Measurements from ENCODE around the gene UNC93A.

UNC93A gene

DNA sequence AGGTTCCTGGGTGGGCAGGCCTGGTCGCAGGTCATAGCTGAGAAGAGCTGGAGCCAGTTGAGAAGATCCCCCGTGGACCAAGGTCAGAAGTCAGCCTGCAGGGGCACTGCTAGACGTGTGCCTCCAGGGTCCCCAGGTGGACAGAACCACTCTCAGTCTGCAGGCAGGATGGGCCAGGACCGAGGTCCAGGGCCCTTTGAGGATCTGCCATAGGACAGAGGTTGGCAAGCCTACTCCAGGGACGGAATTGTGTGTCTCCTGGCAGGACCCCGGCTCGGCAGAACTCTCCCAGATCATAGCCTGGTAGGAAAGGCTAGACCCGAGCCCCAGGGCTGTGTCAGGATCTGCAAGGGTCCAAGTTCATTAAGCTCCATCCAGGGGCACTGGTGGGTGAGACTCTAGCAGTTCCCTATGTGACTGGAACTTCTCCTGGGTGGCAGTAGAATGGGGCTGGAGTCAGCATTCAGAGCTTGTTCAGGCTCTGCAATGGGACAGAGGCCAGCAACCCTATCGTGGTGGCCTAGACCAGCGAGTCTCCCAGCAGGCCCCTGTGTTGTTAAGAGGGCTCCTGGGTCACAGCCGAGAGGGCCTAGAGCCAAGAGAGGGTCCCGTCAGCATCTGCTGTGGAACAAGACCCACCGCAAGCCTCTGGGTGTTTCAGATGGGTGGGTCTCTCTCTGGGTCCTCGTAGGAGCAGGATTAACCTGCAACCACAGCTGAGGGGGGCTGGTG, 51.9 kb downstream of the UNC93A start:
- ChIA-PET POLR2A (ENCODE audit: low non-redundant PET) (no interaction called here), CTCF (no interaction called here)

DNA sequence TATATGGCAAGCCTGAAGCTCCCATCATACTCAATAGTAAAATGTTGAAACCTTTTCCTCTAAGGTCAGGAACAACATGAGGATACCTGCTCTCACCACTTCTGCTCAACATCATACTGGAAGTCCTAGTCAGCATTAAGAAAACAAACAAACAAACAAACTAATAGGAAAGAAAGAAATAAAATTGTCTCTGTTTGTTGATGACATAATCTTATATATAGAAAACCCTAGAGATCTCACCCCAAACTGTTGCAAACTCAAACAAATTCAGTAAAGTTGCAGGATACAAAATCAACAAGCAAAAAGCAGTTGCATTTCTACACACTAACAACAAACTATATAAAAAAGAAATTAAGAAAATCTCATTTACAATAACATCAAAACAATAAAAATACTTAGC, 54.2 kb downstream of the UNC93A start:
- H3K27ac ChIP-seq = no peak overlapping the region
- ChIA-PET CTCF (no interaction called here), POLR2A (ENCODE audit: low non-redundant PET) (no interaction called here)
- no peak for DNase-seq (ENCODE audit: low spot score)
- TF ChIP-seq, protein P1, sequence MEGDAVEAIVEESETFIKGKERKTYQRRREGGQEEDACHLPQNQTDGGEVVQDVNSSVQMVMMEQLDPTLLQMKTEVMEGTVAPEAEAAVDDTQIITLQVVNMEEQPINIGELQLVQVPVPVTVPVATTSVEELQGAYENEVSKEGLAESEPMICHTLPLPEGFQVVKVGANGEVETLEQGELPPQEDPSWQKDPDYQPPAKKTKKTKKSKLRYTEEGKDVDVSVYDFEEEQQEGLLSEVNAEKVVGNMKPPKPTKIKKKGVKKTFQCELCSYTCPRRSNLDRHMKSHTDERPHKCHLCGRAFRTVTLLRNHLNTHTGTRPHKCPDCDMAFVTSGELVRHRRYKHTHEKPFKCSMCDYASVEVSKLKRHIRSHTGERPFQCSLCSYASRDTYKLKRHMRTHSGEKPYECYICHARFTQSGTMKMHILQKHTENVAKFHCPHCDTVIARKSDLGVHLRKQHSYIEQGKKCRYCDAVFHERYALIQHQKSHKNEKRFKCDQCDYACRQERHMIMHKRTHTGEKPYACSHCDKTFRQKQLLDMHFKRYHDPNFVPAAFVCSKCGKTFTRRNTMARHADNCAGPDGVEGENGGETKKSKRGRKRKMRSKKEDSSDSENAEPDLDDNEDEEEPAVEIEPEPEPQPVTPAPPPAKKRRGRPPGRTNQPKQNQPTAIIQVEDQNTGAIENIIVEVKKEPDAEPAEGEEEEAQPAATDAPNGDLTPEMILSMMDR (conservative IDR thresholded peaks at IDR 0.05; ENCODE audit: low read depth) = no peak

More for the DNA sequence above, 51.9 kb downstream of the UNC93A start:
- DNase-seq (ENCODE audit: low spot score) = no peak
- H3K27ac ChIP-seq = no peak overlapping the region
- TF ChIP-seq, protein P1 (conservative IDR thresholded peaks at IDR 0.05; ENCODE audit: low read depth) = no peak

DNA sequence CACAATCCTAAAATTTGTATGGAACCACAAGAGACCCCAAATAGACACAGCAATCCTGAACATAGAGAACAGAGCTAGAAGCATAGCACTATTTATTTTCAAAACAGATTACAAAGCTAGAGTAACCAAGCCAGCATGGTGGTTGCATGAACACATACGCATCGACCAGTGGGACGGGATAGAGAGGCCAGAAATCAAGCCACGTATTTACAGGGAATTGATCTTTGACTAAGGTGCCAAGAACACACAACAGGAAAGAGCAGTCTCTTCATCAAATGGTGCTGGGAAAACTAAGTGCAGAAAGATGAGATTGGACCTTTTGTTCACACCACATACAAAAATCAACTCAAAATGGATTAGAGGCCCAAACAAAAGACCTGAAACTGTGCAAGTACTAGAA, 54.8 kb downstream of the UNC93A start:
- ChIA-PET POLR2A (ENCODE audit: low non-redundant PET) (no interaction called here), CTCF (no interaction called here)
- no peak for DNase-seq (ENCODE audit: low spot score)
- no peak overlapping the region for H3K27ac ChIP-seq
- TF ChIP-seq, protein P1 (conservative IDR thresholded peaks at IDR 0.05; ENCODE audit: low read depth) = no peak

DNA sequence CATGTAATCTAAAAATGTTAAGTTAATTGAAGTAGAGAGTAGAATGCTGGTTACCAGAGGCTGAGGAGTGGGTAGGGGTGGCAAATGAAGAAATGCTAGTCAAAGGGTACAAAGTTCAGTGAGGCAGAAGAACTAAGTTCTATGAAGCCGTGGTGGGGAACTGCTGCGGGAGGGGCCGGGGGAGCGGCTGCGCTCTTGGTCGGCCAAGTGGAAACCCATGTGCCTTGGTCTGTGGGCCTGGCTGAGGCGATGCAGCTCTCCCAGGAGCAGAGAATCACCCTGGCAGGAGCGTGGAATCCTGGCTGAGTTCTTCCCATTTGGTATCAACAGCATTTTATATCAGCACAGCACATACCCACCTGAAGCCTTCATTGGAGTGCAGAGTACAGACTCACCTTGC, 56.1 kb downstream of the UNC93A start:
- TF ChIP-seq, protein P1 (conservative IDR thresholded peaks at IDR 0.05; ENCODE audit: low read depth) = no peak
- ChIA-PET CTCF (no interaction called here), POLR2A (ENCODE audit: low non-redundant PET) (no interaction called here)
- H3K27ac ChIP-seq = no peak overlapping the region
- no peak for DNase-seq (ENCODE audit: low spot score)

DNA sequence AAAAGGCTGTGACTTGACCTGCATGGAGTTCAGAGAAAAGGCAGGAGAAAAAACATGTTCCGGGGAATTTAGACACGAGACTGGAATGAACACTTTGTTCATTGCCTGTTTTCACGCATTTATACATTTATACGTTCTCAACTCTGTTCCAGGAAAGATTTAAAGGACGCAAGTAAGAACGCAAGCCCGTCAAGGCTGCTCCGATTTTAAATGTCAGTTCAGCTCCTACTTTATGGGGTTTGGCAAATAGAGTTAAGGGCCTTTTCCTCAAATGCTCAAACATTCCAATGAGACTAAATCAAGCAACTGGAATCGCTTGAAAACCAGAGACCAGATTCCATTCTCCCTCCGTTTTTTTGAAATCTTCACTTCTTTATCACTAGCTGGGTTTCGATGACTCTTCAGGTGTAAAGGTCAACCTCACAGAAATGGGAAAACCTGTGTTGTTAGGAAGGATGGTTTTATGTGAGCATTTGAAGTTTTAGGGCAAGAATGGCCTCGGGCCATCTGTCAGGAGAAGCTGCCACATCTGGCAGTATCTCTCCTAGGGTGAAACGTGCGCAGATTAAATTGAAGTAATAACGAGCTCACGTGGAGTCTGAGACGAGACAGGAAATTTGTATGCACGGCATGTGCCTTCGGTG, 58.6 kb downstream of the UNC93A start:
- TF ChIP-seq, protein P1 (conservative IDR thresholded peaks at IDR 0.05; ENCODE audit: low read depth) = no peak
- no peak overlapping the region for H3K27ac ChIP-seq
- ChIA-PET CTCF (no interaction called here), POLR2A (ENCODE audit: low non-redundant PET) (no interaction called here)
- DNase-seq (ENCODE audit: low spot score) = no peak

DNA sequence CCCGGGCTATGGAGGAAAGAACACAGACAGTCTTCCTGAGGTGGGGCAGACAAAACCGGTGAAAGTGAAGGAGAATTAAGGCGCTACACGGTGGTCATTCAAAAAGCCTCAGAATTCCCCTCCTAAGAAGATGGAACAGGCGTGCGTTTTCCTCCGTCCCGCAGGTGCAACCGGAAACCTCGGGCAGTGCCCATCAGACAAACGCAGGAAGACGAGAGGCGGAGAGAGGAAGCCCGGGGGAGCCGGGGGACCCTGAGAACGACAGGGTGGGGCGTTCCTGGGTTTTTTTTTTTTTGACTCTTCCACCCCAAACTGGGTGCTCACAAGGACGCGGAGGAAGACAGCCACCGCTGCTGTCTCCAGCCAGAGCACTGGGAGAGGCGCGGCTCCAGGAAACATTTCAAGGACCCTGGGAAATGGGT, 59.2 kb downstream of the UNC93A start:
- H3K27ac ChIP-seq = no peak overlapping the region
- TF ChIP-seq, protein P1 (conservative IDR thresholded peaks at IDR 0.05; ENCODE audit: low read depth) = no peak
- ChIA-PET CTCF (no interaction called here), POLR2A (ENCODE audit: low non-redundant PET) (no interaction called here)
- DNase-seq (ENCODE audit: low spot score) = no peak

All from RWPE1 (cell line).